SK-N-SH treated with all-trans-retinoic acid at 6 μM for 48 hours (cell line): Measurements from ENCODE around the gene VWA5B1.

Experiments used
- ESRRG ChIP-seq: fragments of 250-450 bp; sonication (Bioruptor Pico); IDR thresholded peaks from 2 replicates; pipeline ENCODE4 v1.6.1; 2021; ENCODE audit warnings: mild to moderate bottlenecking
- GLIS3 ChIP-seq: fragments of 250-450 bp; sonication (Bioruptor Pico); IDR thresholded peaks from 2 replicates; pipeline ENCODE4 v1.5.0; 2020; ENCODE audit warnings: mild to moderate bottlenecking, moderate library complexity
- ZFP30 ChIP-seq: fragments of 450-650 bp; formaldehyde crosslinking; IDR thresholded peaks from 2 replicates; pipeline ENCODE4 v1.5.0; 2022; ENCODE audit warnings: mild to moderate bottlenecking, moderate library complexity
- TF ChIP-seq, protein P1 (sequence below): fragments of 250-450 bp; sonication (Bioruptor Pico); IDR thresholded peaks from 2 replicates; pipeline ENCODE4 v1.8.0; 2020; ENCODE audit warnings: mild to moderate bottlenecking, moderate library complexity, borderline replicate concordance

DNA sequence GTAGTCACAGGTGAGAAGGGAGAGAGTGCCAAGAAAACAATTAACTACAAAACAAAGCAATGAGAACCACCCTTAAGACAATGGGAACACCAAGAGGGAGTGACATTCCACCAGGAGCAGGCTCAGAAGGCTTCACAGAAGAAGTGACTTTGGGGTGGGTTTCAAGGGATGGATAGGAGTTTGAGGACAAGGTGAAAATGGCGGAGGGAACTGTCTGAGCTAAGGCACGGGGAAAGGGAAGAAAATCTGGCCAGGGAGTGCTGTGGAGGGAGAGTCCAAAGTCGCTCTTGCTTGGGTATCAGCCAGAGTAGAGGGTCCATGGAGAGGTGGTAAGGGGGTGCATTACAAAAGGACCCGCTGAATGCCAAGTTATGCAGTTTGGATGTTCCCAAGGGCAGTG, 108.1 kb downstream of the VWA5B1 start:
- TF ChIP-seq ZFP30 (CRISPR knock-in tag) (no peak), ESRRG (CRISPR knock-in tag) (no peak), GLIS3 (CRISPR knock-in tag) (no peak)
- TF ChIP-seq, protein P1, sequence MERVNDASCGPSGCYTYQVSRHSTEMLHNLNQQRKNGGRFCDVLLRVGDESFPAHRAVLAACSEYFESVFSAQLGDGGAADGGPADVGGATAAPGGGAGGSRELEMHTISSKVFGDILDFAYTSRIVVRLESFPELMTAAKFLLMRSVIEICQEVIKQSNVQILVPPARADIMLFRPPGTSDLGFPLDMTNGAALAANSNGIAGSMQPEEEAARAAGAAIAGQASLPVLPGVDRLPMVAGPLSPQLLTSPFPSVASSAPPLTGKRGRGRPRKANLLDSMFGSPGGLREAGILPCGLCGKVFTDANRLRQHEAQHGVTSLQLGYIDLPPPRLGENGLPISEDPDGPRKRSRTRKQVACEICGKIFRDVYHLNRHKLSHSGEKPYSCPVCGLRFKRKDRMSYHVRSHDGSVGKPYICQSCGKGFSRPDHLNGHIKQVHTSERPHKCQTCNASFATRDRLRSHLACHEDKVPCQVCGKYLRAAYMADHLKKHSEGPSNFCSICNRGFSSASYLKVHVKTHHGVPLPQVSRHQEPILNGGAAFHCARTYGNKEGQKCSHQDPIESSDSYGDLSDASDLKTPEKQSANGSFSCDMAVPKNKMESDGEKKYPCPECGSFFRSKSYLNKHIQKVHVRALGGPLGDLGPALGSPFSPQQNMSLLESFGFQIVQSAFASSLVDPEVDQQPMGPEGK (CRISPR knock-in tag): no peak
